HG02840 (cell line): ENCODE data around the gene ADAMTS14.

Source experiments
- ATAC-seq: cut with Tn5 transposase; IDR thresholded peaks from one replicate; pipeline ENCODE4 v1.9.1; 2021; ENCODE audit warnings: mild to moderate bottlenecking, moderate library complexity, moderate number of reproducible peaks; ENCODE audit not compliant: unreplicated experiment, low FRiP score

The ADAMTS14 gene

DNA sequence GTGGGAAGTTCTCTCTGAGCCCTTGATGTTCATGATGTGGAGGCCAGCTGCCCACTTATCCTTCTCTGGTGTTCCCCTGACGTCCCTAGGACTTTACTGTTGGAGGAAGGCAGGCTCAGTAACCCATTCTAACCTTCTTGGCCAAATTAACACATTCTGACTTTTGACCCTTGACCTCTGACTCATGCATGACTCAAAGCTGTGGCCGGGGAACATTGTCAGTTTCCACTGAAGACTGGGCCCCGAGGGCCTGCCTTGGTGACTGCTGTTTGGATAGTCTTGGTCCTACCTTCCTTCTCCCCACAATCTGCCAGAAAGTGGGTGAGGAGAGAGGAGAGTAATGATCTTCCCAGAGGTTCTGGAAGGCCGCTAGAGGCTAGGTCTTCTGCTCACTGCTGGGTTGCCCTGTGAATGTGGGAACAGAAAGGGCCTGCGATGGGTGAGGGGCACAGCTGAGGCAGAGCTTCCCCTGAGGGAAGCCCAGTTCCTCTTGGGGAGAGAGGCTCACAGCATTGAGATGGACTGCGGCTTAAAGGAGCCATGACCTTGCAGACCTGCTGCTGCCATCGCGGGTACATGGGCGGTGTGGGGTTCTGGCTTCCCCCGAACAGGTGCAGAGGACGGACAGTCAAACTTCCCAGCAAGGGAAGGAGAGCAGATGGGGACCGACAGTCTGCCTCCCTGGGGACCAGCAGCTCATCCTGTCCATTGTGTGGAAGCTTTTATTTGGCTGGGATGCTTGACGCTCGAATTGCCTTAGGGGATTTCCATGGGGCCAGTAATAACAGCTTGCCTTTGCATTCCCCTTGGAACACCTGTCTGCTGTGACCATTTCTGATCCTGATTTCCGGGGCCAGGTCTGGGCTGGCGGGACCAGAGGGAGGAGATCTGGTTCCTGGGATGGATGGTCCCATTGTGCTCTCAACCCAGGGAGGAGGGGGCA, 43.8 kb downstream of the ADAMTS14 start:
- ATAC-seq: no peak

DNA sequence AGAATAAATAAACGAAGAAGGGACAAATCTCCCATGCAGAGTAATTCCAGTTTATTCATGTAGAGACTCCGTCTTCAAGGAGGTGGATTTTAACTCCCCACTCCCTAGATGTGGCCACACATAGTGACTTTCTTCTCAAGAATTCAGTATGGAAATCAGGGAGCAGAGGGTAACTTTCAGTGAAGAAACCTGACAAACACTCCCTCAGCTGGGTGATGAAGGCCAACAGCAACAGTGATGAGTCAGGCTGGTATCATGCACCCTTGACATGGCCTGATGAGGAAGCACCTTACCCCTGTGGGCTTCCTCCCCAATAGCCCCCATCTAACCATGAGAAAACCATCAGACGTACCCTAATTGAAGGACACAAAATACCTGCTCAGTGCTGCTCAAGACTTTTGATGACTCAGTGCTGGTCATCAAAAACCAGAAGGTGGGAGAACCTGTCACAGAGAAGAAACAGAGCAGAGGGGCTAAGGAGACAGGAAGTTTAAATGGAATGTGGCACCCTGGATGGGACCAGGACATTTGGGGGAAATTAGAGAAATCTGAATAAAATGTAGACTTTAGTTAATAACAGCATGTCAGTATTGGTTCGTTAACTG, 50.6 kb downstream of the ADAMTS14 start:
- ATAC-seq: no peak

DNA sequence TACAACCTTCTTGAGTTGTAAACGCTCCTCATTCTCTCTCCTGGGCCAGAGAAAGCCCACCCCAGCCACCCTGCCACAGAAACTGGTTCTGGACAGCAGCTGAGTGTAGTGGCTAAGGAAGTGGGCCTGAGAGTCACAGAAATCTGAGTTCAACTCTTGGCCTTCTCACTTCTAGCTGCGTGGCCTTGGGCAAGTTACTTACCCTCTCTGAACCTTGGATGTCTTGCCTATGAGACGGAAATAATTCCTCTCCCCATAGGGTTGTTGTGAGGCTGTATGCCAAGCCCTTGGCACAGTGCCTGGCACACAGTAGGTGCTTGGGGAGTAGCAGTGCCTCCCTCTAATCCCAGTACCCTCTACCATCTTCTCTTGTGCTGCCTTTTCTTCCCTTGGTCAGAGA, 51.5 kb downstream of the ADAMTS14 start:
- ATAC-seq: no peak

DNA sequence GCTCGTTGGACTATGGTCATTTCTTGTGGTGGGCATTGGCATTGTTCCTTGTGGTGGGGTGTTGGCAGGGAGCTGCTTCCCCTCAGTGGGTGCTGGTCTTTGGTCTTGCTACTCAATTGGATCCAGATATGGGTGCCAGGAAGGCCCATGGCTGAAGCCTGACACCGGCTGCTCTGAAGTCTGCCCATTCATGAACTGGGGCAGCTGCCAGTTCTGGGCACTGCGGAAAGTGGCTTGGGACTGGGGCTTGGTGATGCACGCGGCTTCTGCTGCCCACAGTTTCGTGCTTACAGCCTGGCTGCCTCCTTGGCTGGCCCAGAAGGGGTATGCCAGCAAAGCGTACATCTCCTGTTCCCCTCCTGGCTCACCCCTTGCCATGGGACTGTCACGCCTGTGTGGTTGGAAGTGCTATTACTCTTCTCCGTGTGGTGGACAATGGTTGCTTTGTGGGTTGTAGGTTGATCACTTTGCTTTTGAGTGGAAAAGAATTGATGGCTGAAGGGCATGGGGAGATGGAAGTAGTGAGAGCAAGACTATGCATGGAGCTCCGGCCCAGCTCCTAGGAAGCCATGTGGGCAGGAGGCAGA, 54.7 kb downstream of the ADAMTS14 start:
- no peak for ATAC-seq

DNA sequence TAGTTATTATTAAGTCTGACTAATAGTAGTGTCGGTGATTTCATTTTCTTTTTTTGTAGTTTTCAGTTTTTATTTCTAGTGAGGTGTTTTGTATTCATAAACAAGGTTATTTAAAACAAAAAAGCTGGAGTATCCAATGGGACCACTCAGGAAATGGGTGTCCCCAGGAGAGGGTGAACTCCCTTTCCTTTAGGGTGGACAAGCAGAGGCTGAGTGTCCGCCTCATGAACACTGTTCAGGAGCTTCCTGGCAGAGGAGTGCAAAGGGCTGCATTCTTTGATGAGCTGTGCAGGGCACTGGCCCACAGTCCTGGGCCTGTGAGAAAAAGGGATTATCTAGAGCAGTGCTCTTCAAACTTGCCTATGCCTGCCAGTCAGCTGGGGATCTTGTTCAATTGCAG, 56.0 kb downstream of the ADAMTS14 start:
- no peak for ATAC-seq

DNA sequence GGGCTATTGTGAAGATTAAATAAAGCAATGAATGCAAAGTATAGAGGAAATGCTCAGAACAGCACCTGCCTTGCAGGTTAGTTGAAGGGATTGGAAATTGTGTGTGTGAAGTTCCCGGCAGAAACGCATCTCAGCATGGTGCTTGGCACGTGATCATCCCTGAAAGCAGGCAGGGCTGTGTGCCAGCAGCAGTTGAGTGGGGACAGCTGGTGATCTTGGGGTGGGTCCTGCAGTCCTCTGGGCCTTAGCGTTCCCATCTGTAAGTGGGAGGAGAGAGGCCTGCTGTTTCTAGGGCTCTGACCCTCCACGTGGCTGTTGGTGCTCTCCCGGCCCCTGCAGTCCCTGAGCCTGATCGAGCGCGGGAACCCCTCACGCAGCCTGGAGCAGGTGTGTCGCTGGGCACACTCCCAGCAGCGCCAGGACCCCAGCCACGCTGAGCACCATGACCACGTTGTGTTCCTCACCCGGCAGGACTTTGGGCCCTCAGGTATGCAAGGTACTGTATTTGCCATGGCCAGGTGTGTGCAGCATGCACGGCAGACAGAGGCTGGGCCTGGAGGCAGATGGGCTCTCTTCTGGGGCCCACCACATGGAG, 57.6 kb downstream of the ADAMTS14 start:
- ATAC-seq: no peak

DNA sequence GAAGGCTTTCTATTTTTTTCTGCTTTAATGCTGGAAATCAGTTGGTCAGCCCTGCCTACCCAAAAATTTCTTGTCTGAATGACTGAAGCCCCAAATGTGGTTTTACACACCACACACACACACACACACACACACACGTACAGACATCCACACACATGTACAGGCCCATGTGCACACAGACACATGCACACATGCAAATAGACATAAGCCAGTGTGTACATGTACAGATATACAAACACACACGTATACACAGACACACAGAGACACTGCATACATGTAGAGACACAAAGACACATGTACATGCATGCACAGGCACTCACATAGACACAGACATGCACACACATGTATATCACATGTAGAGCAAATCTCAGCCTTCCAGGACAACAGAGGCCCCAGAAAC, 58.6 kb downstream of the ADAMTS14 start:
- no peak for ATAC-seq

DNA sequence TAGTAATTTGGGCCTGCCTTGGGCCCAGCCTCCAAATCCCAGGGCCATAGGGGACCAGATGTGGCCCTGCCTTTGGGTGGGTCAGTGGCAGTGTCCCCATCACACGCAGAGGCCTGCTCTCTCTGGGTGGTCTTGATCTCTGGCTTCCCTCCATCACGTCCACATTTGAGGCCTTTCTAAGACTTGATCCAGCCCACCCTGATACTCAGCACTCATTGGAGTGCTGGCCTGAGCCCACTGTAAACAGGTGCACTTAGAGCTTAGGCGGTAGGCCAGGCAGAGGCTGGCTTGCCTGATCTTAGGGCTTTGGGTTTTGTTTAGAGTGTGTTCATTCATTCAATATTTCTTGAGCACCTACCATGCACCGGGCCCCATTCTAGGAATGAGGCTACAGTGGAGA, 60.3 kb downstream of the ADAMTS14 start:
- ATAC-seq: no peak

DNA sequence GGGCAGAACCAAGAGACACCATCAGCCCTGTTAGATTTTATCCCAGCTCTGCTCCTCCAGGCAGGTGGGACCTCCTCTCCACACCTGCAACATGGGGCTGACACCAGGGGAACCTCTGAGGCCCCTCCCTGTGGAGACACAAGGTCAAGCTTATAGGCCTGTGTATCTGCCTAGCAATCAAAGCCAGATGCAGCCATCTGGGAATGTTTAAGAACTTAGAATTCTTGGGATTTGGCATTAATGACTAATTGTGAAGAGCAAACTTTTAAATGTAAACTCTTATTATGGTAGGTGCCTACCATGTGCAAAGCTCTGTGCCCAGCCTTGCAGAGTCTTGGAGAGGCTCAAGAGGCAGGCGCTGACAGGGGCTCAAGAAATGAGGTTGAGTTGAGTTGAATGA, 60.7 kb downstream of the ADAMTS14 start:
- ATAC-seq: no peak

DNA sequence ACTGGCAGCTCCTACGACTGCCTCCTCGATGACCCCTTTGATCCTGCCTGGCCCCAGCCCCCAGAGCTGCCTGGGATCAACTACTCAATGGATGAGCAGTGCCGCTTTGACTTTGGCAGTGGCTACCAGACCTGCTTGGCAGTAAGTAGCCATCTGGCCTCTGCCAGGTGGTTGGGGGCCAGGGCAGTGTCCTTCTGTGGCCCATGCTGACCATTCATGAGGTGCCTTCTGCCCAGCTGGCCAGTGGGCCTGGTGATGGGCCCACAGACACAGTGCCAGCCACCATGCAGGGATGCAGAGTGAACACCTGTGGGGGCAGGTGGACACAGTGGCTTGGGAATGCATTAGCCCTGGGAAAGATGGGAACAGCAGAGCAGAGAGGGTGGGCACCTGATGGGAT, 62.9 kb downstream of the ADAMTS14 start:
- no peak for ATAC-seq

DNA sequence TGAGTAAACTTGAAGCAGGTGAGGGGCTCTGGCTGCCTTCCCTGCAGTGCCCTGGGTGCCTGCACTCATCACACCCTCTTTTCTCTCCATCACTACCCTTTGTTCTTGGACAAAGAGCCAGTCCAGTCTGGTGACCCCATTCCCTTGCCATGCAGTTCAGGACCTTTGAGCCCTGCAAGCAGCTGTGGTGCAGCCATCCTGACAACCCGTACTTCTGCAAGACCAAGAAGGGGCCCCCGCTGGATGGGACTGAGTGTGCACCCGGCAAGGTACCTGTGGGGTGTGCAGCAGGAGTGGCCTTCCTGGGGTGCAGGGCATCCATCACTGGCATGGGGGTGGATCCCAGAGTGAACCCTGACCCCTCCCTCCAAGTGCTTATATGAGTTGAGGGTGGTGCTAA, 64.2 kb downstream of the ADAMTS14 start:
- ATAC-seq: no peak

DNA sequence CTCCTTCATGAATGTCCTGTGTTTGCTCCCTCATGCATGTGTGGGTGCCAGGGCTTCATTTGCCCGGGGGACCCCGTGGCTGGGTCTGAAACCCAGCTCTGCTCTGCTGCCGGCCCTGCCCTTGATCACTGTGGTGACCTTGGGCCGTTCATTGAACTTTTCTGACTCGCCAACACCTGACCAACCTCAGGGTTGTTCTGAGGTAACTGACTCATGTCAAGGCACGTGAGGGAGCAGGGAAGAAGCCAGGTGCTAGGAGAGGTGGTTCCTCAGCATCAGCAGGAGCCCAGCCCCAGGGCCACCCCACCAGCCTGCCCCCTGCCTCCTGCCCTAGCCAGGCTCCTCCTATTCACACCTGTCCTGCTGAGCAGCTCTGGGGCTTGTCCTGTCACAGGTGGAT, 64.9 kb downstream of the ADAMTS14 start:
- ATAC-seq: no peak

DNA sequence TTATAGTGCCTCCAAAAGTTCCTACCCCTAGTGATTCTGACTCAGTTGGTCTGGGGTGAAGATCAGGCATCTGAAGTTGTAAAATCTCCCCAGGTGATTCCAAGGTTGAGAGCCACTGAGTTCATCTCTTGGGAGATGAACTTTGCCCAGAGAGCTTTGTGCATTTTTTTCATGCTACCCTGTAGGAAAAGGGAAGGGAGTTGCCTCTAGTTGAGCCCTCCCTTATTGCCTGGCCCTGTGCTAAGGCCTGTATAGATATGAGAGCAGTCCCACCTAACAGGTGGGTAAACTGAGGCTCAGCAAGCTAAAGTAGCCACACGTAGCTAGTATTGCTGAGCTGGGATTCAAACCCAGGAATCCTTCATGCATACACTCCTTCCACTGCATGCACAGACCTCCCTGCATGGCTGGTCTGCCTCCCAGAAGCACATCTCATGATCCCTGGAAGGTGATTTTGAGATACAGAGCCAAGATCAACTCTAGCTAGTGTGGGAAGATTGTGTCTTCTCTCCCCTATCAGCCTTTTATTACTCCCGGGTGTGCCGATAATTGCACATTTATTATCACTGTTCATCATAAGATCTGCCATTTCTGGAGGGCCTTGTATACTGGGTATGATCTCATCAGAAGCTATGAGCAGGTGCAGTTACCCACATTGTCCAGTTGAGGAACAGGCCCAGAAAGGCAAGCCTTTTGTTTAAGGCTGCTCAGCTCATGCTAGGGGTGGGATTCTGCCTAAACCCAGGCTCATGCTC, 65.9 kb downstream of the ADAMTS14 start:
- no peak for ATAC-seq

DNA sequence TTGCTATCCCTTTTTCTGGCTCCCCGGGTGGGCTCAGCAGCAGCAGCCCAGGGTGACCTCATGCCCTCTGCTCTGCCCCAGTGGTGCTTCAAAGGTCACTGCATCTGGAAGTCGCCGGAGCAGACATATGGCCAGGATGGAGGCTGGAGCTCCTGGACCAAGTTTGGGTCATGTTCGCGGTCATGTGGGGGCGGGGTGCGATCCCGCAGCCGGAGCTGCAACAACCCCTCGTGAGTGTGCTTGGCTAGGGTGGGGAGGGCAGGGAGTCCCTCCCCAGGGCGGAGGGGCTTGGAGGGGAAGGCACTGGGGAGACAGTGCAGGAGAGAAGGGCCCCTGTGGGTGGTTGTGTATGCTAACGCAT, 66.4 kb downstream of the ADAMTS14 start:
- no peak for ATAC-seq

DNA sequence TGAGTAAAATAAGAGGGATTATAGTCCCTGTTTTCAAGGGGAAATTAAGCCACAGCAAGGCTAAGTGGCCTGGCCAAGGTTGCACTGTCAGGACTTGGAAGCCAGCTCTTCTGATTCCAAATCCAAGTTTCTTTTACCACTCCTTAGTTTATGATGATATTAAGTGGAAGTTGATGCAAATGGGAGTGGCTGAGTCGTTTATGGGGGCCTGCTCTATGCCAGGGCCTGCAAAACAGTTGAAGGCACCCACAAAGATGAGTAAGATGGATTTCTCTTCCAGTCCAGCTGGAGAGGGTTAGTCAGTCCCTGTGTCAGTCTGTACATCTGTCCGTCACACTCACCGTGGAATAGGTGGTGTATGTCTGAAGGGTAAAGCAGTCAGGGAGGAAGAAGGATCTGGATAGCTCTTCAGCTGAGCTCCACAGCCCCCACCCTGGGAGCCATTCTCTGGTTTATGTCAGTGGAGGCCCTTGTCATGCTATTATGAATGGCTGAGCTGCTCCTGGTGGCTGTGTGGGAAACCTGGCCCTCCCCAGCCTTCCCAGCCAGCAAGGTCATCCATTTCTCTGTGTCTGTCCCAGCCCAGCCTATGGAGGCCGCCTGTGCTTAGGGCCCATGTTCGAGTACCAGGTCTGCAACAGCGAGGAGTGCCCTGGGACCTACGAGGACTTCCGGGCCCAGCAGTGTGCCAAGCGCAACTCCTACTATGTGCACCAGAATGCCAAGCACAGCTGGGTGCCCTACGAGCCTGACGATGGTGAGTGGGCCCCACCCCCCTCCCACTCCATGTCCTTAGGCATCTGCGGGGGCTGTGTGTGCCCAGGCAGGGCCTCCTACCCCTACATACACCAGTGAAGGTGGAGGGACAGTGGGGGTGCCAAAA, 68.3 kb downstream of the ADAMTS14 start:
- ATAC-seq: no peak

DNA sequence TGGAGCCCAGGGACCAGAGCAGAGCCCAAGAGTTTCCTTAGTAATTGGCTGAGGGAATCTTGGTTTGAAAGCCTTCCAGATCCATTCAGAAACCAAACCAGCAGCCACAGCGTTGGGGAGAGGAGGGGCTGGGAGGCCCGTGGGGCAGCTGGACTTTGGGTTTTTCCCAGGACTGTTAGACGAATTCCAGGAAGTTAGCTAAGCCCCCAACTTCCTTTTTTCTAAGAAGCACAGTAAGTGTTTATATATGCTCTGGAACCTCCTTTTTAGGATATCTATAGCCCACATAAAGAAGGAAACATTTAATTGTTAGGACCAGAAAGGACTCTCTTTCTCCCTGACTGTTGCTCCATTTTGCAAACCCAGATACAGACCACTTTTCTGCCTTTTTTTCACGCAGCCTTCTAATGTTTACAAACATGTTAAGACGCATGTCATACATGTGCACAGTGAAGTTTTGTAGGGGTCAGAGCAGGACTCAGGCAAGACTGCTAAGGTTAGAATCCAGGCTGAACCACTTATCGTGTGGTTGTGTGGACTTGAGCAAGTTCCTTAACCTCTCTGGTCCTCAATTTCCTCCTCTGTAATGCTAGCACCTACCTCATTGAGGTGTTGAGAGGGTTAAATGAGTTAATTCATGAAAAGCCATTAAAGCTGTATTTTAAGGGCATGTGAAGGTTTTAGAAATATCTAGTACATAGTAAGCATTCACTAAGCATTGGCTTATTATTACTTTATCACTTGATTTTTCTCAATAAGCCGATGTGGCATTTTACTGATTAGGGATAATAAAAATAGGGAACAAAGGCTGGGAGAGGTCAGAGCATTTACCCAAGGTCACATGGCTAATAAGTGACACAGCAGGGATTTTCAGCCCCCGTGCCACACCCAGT, 70.5 kb downstream of the ADAMTS14 start:
- ATAC-seq: no peak

DNA sequence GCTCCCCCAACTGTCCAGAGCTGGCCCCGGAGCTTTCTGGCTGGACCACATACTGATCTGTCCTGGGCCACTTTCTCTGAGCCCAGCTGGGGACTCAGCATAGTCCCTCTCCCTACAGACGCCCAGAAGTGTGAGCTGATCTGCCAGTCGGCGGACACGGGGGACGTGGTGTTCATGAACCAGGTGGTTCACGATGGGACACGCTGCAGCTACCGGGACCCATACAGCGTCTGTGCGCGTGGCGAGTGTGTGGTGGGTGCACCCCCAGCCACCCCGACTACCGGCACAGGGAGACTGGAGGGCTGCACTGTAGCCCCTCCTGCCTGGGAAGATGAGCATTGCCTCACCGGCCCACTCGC, 71.1 kb downstream of the ADAMTS14 start:
- no peak for ATAC-seq

DNA sequence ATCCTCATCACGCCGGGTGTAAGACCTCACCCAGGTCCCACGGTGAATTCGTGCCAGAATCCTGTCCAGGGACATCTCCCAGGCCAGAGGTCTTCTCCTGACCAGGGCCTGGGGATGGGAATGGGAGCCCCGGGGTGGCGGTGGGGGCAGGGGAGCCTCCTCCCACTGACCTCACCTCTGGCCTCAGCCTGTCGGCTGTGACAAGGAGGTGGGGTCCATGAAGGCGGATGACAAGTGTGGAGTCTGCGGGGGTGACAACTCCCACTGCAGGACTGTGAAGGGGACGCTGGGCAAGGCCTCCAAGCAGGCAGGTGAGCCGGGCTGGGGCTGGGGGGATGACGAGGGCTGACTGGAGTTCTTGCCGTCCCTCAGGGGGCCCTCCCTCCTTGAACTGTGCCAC, 71.6 kb downstream of the ADAMTS14 start:
- no peak for ATAC-seq

DNA sequence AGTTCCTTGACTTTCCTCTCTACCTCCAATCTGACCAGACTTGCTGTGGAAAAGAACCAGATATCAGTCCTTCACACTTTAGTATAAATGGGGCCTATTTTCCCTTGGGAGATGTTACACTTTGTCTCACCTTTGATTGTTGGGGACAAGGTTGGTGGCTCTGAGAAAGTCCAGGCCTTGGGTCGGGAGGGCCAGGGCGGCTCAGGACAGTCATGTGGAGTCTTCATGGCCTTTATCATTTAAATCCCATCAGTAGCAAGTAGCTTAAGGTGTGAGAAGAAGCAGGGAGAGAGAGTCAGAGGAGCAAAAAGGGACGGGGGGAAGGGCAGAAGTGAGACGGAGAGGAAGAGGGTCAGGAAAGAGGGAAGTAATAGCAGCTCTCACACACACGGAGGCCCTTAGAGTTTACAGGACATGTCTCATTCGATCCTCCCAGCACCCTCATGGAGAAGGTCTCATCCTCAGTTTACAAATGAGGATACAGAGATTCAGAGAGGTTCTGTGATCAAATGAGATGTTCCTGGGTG, 72.4 kb downstream of the ADAMTS14 start:
- ATAC-seq: no peak
